Trophoblast cell (in vitro differentiated cells and primary cell): ENCODE results near the gene IFNGR2.
A peak's percentile ranks its signal among the peaks of the same experiment; 100 is the strongest.

ENCODE experiments used
- DNase-seq, 2 donors: peaks; one replicate each; pipeline ENCODE4 v3.0.0-alpha.2; 2016
- H2AFZ ChIP-seq: 2 replicates; pipeline ENCODE4 v1.6.1; 2013; ENCODE audit warnings: low read length, moderate library complexity, mild to moderate bottlenecking; ENCODE audit not compliant: insufficient read depth, poor library complexity
- H2AK5ac ChIP-seq: 2 replicates; pipeline ENCODE4 v1.6.1; 2013; ENCODE audit warnings: mild to moderate bottlenecking, low read length
- H2BK120ac ChIP-seq: 2 replicates; pipeline ENCODE4 v1.6.1; 2013; ENCODE audit warnings: low read length, mild to moderate bottlenecking, moderate library complexity; ENCODE audit not compliant: insufficient read depth, poor library complexity
- H2BK12ac ChIP-seq: 2 replicates; pipeline ENCODE4 v1.6.1; 2013; ENCODE audit warnings: mild to moderate bottlenecking, low read length, moderate library complexity
- H2BK5ac ChIP-seq: 2 replicates; pipeline ENCODE4 v1.6.1; 2013; ENCODE audit warnings: low read length, low read depth, moderate library complexity, mild to moderate bottlenecking; ENCODE audit not compliant: poor library complexity
- H3K14ac ChIP-seq: 2 replicates; pipeline ENCODE4 v1.6.1; 2013; ENCODE audit warnings: mild to moderate bottlenecking, low read length
- H3K18ac ChIP-seq: 2 replicates; pipeline ENCODE4 v1.6.1; 2013; ENCODE audit warnings: mild to moderate bottlenecking, low read length
- H3K23ac ChIP-seq: 2 replicates; pipeline ENCODE4 v1.6.1; 2013; ENCODE audit warnings: low read length
- H3K27ac ChIP-seq: 2 replicates; pipeline ENCODE4 v1.5.1; 2013; ENCODE audit warnings: low read depth, mild to moderate bottlenecking, inconsistent platforms, low read length, moderate library complexity
- H3K27me3 ChIP-seq: 2 replicates; pipeline ENCODE4 v1.6.1; 2013; ENCODE audit warnings: inconsistent platforms, mild to moderate bottlenecking, low read length, moderate library complexity; ENCODE audit not compliant: insufficient read depth
- H3K36me3 ChIP-seq, 2 experiments: 1 replicate in 1 of 2; 2 replicates in 1 of 2; pipeline ENCODE4 v1.6.1; 2013; ENCODE audit warnings: low read length in 2 of 2, mild to moderate bottlenecking in 2 of 2, moderate library complexity in 1 of 2; ENCODE audit not compliant: insufficient read depth in 2 of 2, control insufficient read depth in 1 of 2
- H3K4ac ChIP-seq: 2 replicates; pipeline ENCODE4 v1.6.1; 2013; ENCODE audit warnings: low read depth, mild to moderate bottlenecking, low read length, moderate library complexity
- H3K4me1 ChIP-seq, 2 experiments: 1 replicate in 1 of 2; 2 replicates in 1 of 2; pipeline ENCODE4 v1.6.1; 2013; ENCODE audit warnings: low read length in 2 of 2, mild to moderate bottlenecking in 2 of 2, moderate library complexity in 1 of 2; ENCODE audit not compliant: insufficient read depth in 2 of 2, control insufficient read depth in 1 of 2
- H3K4me2 ChIP-seq: 2 replicates; pipeline ENCODE4 v1.6.1; 2013; ENCODE audit warnings: inconsistent platforms, mild to moderate bottlenecking, low read length, moderate library complexity
- H3K4me3 ChIP-seq: 2 replicates; pipeline ENCODE4 v1.5.1; 2013; ENCODE audit warnings: mild to moderate bottlenecking, low read depth, low read length, inconsistent platforms
- H3K79me1 ChIP-seq: one replicate; pipeline ENCODE4 v1.6.1; 2013; ENCODE audit warnings: low read length
- H3K79me2 ChIP-seq: 2 replicates; pipeline ENCODE4 v1.6.1; 2013; ENCODE audit warnings: low read length, mild to moderate bottlenecking; ENCODE audit not compliant: control insufficient read depth, insufficient read depth, poor library complexity
- H3K9ac ChIP-seq: 2 replicates; pipeline ENCODE4 v1.6.1; 2013; ENCODE audit warnings: mild to moderate bottlenecking, low read length
- H3K9me3 ChIP-seq: 2 replicates; pipeline ENCODE4 v1.6.1; 2013; ENCODE audit warnings: low read depth, mild to moderate bottlenecking, control low read depth, inconsistent platforms, low read length; ENCODE audit not compliant: insufficient read depth
- H4K12ac ChIP-seq: 2 replicates; pipeline ENCODE4 v1.6.1; 2013; ENCODE audit warnings: low read depth, mild to moderate bottlenecking, low read length, moderate library complexity
- H4K8ac ChIP-seq: 2 replicates; pipeline ENCODE4 v1.6.1; 2013; ENCODE audit warnings: low read depth, mild to moderate bottlenecking, low read length, moderate library complexity
- H4K91ac ChIP-seq: one replicate; pipeline ENCODE4 v1.6.1; 2013; ENCODE audit warnings: low read depth, mild to moderate bottlenecking, low read length, moderate library complexity
- WGBS: extraction: QIAGEN DNeasy Blood & Tissue Kit; methylation state at CpG from one replicate; pipeline ENCODE4 v1.1.7; 2013; ENCODE audit warnings: missing lambda C conversion rate; ENCODE audit not compliant: insufficient read length, insufficient coverage; ENCODE audit errors: extremely low coverage; 5-methylcytosine and 5-hydroxymethylcytosine counted together

IFNGR2 gene

DNA sequence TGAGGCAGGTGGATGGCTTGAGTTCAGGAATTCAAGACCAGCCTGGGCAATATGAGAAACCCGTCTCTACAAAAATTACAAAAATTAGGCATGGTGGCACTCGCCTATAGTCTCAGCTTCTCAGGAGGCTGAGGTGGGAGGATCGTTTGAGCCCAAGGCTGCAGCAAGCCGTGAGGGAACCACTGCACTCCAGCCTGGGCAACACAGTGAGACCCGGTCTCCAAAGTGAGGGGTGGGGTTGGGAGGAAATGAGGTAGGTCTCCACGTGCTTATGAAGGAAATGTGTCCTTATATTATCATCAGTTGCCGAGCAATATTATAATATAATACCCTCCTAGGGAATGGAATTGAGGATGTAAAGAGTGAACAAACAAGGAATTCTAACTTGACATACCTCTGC is 73.9 kb downstream of the IFNGR2 start:
- H3K14ac ChIP-seq = no peak overlapping the region
- H3K79me1 ChIP-seq = peaks cover 11% of the 10 kb centered on the region
- H2AFZ ChIP-seq = no peak overlapping the region
- H4K8ac ChIP-seq = no peak overlapping the region
- no peak overlapping the region for H3K4me3 ChIP-seq
- no peak overlapping the region for H3K27ac ChIP-seq
- H3K4me1 ChIP-seq = peaks cover 3 to 5% of the 10 kb centered on the region in 2 experiments
- H3K18ac ChIP-seq = no peak overlapping the region
- no peak overlapping the region for H3K9ac ChIP-seq
- H3K4me2 ChIP-seq = no peak overlapping the region
- H3K27me3 ChIP-seq = no peaks in the 10 kb centered on the region
- no peak overlapping the region for H3K4ac ChIP-seq
- H2AK5ac ChIP-seq = no peak overlapping the region
- no peak overlapping the region for H2BK5ac ChIP-seq
- no peak overlapping the region for H2BK12ac ChIP-seq
- H4K91ac ChIP-seq = no peak overlapping the region
- no peaks in the 10 kb centered on the region for H3K9me3 ChIP-seq
- DNase-seq = no peak
- WGBS = no CpG with 5 or more reads among the region's 7 CpGs
- no peak overlapping the region for H3K23ac ChIP-seq
- H2BK120ac ChIP-seq = no peak overlapping the region
- no peak overlapping the region for H4K12ac ChIP-seq
- no peaks in the 10 kb centered on the region for H3K36me3 ChIP-seq
- peaks cover 7% of the 10 kb centered on the region for H3K79me2 ChIP-seq

DNA sequence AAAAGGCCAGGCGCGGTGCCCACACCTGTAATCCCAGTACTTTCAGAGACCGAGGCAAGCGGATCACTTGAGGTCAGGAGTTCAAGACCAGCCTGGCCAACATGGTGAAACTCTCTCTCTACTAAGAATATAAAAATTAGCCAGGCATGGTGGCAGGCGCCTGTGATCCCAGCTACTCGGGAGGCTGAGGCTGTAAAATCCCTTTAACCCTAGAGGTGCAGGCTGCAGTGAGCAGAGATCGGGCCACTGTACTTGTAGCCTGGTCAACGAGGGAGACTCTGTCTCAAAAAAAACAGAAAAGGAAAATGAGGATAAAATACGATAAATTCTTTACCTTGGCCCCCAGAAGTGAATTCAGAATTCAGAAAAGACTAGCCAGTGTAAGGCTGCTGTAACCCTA is 75.0 kb downstream of the IFNGR2 start:
- Histone ChIP-seq H2AK5ac (no peak overlapping the region), H3K4ac (no peak overlapping the region), H3K9me3 (no peaks in the 10 kb centered on the region), H4K91ac (no peak overlapping the region), H2BK5ac (no peak overlapping the region), H2AFZ (no peak overlapping the region), H3K23ac (no peak overlapping the region), H4K12ac (no peak overlapping the region), H3K18ac (no peak overlapping the region), H3K36me3 (no peaks in the 10 kb centered on the region), H3K4me1 (peaks cover 3 to 5% of the 10 kb centered on the region in 2 experiments), H3K4me2 (peak overlapping the region; percentile 88), H4K8ac (no peak overlapping the region), H3K9ac (no peak overlapping the region), H3K27ac (no peak overlapping the region), H3K79me2 (peaks cover 7% of the 10 kb centered on the region), H3K4me3 (no peak overlapping the region), H3K79me1 (peaks cover 11% of the 10 kb centered on the region), H2BK12ac (no peak overlapping the region), H2BK120ac (no peak overlapping the region), H3K14ac (no peak overlapping the region), H3K27me3 (no peaks in the 10 kb centered on the region)
- no CpG with 5 or more reads among the region's 9 CpGs for WGBS
- DNase-seq = no peak

DNA sequence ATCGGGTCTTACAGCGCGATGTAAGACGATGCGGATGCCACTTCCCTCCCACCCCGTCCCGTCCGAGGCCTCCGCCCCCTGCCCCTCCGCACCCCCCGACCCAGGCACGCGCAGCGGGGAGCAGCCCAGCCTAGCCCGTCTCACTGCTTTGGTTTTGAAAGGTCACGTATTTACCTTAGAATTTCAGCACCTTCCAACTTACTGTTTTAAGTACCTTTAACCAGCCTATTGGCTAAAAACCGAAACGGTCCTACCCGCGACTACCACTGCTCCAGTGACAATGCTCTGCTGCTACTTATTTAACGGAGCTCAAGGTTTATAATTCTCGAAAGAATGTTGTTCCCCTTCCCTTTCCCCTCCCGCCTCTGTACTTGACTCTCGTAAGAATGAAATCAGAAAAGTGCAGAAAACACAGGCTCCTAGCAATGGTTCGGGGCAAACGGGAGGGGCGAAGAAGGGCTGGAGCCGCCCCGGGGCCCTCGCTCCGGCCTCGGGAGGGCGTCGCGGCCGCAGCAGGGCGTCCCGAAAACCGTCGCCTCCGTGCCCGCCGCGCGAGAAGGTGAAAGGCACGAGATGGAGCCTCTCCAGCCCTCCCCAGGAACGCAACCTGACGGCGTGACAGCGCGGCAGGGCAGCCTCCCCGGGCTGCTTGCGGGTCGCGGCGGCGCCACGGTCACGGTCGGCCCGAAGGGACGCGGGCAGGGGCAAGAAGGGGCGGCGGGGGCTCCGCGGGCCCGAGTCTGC is 75.9 kb downstream of the IFNGR2 start:
- Histone ChIP-seq H2BK5ac (peak overlapping the region; percentile 89), H4K91ac (peak overlapping the region; percentile 71), H2BK12ac (no peak overlapping the region), H2AFZ (peak overlapping the region; percentile 79), H2BK120ac (peak overlapping the region; percentile 69), H3K36me3 (no peaks in the 10 kb centered on the region), H3K79me2 (peaks cover 7% of the 10 kb centered on the region), H3K18ac (peak overlapping the region; percentile 88), H3K4me2 (peak overlapping the region; percentile 88), H3K27ac (peak overlapping the region; percentile 88), H3K23ac (no peak overlapping the region), H4K12ac (peak overlapping the region; percentile 80), H4K8ac (peak overlapping the region; percentile 90), H2AK5ac (no peak overlapping the region), H3K14ac (peak overlapping the region; percentile 95), H3K4me1 (peaks cover 3 to 5% of the 10 kb centered on the region in 2 experiments), H3K9ac (peak overlapping the region; percentile 88), H3K4ac (peak overlapping the region; percentile 33), H3K79me1 (peaks cover 11% of the 10 kb centered on the region), H3K4me3 (peak overlapping the region; percentile 94), H3K27me3 (no peaks in the 10 kb centered on the region), H3K9me3 (no peaks in the 10 kb centered on the region)
- DNase-seq = peak; percentile 27 to 57
- WGBS = no CpG with 5 or more reads among the region's 68 CpGs

DNA sequence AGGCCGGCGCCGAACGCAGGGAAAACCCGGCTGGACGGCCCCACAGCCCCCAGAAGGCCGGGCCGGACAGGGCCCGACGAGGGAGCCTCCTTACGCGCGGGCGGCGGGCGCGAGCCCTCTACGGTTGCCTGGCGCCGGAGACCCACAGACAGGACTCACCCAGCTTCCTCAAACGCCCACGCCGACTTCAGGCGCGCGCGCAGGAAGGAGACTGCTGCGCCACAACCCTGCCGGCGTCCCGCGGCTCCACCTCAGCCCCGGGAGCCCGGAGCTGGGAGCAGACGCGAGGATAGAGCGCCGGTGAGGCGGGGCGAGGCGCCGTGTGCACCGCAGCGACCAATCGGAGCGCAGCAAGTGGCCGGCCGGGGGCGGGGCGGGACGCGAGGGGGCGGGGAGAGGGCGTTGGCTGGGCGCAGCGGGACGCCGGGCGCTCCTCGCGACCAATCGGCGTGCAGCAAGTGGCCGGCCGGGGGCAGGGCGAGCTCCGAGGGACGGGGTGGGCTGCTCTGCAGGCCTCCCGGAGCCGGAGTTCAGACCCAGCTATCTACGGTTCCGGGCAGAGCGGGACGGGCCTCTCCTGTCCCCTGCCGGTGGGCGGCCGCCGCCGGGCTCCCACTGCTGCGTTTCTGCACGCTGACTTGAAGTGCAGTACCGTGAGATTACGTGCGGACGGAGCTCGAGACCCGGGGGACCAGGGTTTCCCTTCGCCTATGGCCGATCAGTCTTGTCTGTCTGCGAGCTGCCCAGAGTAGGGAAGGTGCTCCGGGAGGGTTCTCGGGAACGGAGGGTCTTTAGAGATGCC is 76.7 kb downstream of the IFNGR2 start, which contains the start of gene TMEM50B:
Gene TMEM50B (minus strand): TSS at position 296 of the 802 bp plus-strand sequence. CDS start 11,089 bp downstream, outside the sequence.
- H3K4me3 ChIP-seq = peak within 1 kb of the TSS; percentile 94
- H2BK120ac ChIP-seq = peak within 1 kb of the TSS; percentile 87
- H3K9ac ChIP-seq = peak within 1 kb of the TSS; percentile 88
- H3K79me2 ChIP-seq = peaks cover 7% of the 10 kb centered on the region
- H3K18ac ChIP-seq = peak within 1 kb of the TSS; percentile 94
- H3K4me2 ChIP-seq = peak within 1 kb of the TSS; percentile 89
- no peak within 1 kb of the TSS for H3K23ac ChIP-seq
- H4K8ac ChIP-seq = peak within 1 kb of the TSS; percentile 95
- peaks cover 3 to 5% of the 10 kb centered on the region in 2 experiments for H3K4me1 ChIP-seq
- H2AK5ac ChIP-seq = no peak within 1 kb of the TSS
- peak within 1 kb of the TSS; percentile 89 for H2BK5ac ChIP-seq
- H2AFZ ChIP-seq = peak within 1 kb of the TSS; percentile 80
- H4K91ac ChIP-seq = peak within 1 kb of the TSS; percentile 79
- H3K14ac ChIP-seq = peak within 1 kb of the TSS; percentile 95
- peak within 1 kb of the TSS; percentile 88 for H3K27ac ChIP-seq
- peaks cover 11% of the 10 kb centered on the region for H3K79me1 ChIP-seq
- WGBS = no CpG with 5 or more reads among the region's 93 CpGs
- DNase-seq = peak; percentile 96 to 98
- peak within 1 kb of the TSS; percentile 24 for H2BK12ac ChIP-seq
- H3K4ac ChIP-seq = peak within 1 kb of the TSS; percentile 59
- peak within 1 kb of the TSS; percentile 85 for H4K12ac ChIP-seq
- no peaks in the 10 kb centered on the region for H3K36me3 ChIP-seq
- no peaks in the 10 kb centered on the region for H3K9me3 ChIP-seq
- no peaks in the 10 kb centered on the region for H3K27me3 ChIP-seq
